GM19468 (cell line): ENCODE results near the gene GABBR2.

ENCODE experiments used
- ATAC-seq: cut with Tn5 transposase; IDR thresholded peaks from one replicate; pipeline ENCODE4 v1.9.1; 2021; ENCODE audit warnings: mild to moderate bottlenecking, moderate library complexity, moderate number of reproducible peaks; ENCODE audit not compliant: unreplicated experiment; ENCODE audit errors: extremely low read depth

Gene GABBR2

DNA sequence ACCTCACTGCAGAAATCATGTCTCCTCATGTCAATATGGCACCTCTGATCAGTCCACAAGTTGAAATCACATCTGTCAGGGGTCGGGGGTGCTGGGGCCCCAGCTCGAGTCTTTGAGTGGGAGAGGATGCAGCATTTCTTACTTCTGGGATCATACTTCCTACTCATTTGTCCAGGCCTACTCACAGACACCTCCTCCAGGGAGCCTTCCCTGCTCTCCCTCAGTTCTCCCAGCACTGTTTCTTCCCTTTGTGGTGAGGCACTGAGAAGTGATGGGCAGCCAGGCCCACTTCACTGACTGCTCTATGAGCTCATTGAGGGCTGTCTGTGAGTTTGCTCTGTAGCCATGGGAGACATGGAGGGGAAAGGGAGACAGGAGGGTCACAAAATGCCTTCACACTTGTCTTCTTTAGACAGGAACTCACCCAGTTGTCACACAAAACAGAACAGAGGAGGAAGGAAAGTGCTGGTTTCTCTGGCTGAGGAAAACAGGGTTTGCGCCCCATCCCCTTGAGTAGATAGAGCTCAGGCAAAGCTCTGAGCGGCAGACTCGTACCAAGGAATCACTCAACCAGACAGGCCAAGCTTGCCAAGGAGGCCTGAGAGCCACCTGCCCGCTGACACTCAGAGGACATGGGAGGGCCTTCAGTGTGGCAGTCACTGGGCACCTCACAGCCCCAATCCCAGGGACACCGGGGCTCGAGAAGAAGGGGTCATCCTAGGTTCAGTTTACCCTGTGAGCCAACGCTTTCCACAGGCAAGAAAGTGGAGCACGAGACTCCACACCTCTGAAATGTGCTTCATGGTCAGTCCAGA, 152.9 kb downstream of the GABBR2 start:
- no peak for ATAC-seq

DNA sequence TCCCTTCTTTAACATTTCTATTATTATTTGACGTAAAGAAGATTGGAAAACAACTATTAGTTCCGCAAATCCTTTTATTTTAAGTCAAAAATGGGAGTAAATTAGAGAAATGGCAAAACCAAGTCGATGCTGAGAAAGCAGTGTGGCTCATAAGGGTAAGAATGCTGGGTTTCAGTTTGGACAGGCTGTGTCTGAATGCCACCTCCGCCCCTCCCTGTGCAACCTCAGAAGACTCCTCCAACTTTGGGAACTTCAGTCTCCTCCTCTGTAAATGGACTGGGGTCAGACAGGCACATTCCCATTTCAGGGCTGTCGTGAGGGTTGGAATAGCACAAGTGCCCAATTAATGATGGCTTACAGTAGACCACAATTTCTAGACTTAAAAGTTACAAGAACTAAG, 154.0 kb downstream of the GABBR2 start:
- no peak for ATAC-seq

DNA sequence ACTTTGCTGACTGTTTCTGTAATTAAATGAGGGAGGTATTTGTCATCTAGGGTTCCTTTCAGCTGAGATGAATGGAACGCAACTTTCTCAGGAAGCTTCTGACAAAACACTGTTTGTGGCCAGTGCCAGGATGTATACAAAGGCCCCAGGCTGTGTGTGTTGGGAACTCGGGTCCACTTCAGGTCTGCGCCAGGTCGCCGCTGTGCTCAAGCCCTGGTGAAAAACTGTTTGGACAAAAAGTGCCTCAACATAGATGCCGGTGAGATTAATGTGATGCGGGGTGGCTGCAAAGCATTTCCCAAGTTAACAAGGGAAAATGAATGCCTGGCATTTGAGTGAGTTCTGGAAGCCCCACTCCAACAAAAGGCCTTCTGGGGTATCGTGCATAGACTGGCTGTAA, 156.4 kb downstream of the GABBR2 start:
- no peak for ATAC-seq

DNA sequence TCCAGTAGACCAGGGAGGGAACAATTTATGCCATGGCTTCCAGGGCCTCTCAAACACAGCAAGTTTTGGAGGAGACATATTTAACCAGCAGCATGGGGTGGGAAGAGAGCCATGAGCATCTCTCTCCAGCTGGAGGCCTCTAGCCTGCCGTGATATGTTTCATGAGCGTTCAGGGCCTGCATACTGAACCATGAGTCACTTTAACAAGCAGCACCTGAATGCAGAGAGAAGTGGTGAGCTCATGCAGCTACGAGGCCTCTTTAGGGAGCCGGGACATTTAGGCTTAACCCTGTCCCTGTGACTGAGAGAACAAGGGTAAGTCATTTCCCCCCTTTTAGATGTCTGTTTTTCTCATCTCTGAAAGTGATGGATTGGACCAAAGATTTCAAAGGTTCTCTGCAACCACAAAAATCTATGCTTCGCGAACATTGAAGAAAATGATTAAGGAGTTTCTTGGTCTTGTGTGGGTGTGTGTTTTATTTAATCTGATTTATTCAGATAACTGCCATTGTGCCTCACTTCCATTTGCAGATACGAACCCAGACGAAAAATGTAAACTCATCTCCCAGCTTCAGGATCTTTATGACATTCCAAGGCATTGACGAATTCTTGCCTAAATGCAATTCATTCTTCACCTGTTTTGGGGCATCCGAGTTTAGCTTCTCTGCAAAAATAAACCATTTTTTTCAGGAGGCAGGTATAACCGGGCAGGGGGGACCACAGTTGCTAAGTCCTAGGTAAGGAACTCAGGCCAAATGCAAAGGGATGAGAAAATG, 157.0 kb downstream of the GABBR2 start:
- no peak for ATAC-seq

DNA sequence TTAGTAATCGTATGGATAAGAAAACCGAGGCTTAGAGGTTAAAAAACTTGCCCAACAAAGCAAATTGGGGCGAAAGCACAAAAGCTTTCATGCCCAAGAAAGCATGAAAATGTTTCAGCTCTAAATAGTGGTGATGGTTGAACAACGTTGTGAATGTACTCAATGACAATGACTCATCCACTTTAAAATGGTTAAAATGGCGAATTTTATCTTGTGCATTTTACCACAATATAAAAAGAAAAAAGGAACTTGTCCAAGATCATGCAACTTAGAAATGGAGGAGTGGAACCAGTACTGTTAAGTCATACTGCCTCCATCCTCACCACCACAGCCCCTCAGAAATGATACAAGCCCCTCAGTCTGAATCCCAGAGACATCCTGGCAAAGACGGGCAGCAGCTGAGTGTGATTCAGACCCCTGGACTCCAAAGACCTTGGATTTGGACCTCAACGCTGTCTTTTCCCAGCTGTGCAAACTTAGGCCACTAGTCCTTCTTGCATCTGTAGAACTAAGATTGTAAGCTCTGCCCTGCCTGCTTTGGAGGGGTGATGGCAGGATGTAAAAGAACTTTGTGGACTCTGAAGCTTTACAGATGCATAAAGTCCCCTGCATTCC, 158.4 kb downstream of the GABBR2 start:
- no peak for ATAC-seq

DNA sequence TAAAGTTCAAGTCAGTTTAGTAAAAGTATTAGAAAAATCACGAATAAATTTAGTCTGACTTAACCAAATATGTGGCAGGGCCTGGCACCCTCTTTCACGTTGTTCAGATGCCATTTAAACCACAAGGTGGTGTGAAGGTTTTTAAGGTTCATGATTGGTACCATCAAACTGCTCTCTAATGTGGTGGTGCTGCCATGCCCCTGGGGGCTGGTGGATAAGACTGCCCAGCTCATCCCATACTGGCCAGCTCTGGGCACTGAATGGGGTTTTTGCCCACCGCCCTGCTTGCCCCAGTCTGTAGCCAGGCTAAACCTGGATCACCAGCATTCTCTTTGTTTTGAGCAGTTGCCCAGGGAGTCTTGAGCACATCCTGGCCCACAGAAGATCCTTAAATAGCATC, 159.3 kb downstream of the GABBR2 start:
- ATAC-seq, result no peak

DNA sequence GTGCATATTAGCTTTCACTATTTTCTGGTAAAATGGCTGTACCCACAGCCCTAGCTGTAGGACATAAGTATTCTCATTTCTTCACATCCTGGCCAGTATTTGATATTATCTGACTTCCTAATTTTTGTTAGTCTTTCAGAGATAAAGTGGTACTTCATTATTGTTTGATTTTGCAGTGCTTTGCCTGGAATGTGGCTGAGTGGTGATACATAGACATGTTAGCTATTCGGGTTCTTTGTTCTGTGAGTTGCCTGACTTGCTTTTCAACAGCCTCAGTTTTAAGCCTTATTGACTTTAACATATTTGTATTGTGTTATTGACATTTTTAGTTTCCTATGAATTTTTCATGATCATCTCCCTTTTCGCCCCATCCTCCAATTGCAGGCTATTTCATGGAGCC, 161.1 kb downstream of the GABBR2 start:
- ATAC-seq, result no peak

DNA sequence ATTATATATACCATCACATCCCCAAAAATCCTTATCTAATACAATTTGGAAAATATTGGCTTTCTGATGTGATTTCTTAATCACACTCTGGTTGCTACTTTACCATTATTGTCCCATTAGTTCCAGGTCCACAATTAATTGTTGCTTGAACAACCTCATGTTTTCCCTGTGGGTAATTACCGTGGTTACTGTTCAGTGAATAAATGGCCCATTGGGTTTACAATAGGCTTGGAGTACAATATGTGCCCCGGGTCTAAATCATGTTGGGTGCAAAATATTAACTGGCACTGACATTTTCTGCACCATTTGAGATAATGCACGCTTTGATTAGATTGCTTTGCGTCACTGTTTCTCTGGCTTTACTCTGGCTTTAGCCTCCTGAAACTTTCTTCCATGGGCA, 163.7 kb downstream of the GABBR2 start:
- no peak for ATAC-seq

DNA sequence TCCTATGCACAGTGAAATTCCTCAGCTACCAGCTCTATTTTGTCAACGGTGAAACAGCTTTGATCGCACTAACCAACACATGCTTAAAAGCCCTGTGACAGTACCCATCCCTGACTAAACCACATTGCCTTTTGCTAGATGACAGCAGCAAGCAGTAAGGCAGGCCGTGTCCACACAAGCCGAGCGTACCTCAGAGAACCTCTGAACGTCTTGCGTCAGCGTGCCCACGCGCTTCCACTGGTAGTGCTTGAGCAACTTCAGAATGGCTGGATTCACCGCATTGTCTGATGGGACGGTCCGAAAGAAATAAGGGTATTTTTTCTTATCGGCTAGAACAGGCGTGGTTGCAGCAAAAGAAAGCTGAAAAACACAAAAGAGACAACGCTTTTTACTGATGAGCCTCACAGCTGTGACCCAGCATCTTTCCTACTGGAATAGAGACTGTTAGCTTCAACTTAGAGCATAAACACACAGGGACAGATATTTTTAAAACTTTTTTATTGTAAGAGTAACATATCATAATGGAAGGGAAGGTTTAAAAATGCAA, 167.0 kb downstream of the GABBR2 start:
- no peak for ATAC-seq

DNA sequence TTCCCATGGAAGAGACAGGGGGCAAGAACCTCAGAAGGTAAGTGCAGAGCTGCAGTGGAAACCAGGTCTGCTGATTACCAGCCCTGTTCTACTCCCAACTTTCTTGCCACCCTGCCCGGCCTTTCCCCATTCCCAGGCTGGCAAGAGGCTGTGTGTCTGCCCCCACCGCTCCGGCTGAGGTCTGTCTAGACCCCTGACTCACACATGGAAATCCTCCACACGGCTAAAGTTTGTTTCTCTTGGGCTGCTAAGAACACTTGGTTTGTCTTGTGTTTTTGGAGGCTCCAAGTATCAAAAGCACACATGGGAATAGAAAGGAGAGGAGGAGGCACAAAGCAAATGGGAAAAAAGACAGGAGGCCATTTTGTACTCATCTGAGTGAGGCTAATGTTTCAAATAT, 168.3 kb downstream of the GABBR2 start:
- ATAC-seq, result no peak

DNA sequence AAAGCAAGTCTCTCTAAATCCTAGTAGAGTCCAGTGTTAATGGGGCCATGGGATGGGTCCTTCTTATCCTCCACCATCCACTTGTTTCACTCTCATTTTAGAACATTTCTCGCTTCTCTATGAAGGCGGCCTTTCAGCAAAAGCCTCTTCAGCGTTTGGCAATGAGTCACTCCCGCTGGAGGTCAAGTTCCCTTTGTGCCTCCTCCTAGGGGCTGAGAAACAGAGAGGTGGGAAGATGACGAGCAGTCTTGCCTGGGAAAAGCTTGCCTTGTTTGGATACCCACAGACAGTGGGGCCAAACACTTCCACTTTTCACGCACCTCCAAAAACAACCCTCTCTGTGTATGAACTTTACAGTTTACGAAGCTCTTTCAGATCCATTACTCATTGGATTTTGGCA, 168.8 kb downstream of the GABBR2 start:
- no peak for ATAC-seq

DNA sequence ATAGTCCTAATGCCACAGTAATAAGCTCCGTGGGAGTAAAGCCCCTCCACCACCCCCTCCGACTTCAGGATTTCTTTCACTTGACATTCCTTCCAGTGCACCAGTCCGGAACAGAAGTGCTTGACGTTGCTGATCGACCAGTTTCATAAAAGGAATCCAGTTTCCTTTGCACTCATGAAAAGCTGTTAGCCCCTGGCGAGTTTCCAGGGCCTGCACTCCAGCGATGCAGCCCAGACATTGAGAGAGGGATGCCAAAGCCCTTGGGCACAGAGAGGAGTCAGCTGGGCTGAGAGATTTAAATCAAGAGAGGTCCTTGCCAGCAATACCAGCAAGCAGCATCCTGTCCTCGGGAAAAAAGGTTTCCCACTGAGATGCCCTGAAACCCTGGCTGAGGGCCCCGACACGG, 170.1 kb downstream of the GABBR2 start:
- no peak for ATAC-seq

DNA sequence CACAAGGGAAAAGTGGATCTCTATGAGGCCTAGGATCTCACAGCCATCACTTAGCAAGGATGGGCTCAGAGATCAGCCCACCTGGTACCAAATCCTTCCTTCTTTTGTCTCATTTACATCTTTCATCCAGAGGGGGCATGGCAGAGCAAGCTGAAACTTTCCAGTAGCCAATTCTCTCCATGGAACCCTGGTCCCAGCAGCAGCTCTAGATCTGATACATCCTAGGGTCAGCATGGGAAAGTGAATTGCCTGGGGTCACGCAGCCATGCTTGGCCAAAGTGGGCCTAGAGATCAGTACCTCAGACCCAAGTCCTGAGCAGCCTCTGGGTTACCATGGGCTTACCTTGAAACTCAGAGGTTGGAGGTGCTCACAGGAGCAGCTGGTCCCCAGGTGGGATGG, 170.5 kb downstream of the GABBR2 start:
- ATAC-seq, result no peak

DNA sequence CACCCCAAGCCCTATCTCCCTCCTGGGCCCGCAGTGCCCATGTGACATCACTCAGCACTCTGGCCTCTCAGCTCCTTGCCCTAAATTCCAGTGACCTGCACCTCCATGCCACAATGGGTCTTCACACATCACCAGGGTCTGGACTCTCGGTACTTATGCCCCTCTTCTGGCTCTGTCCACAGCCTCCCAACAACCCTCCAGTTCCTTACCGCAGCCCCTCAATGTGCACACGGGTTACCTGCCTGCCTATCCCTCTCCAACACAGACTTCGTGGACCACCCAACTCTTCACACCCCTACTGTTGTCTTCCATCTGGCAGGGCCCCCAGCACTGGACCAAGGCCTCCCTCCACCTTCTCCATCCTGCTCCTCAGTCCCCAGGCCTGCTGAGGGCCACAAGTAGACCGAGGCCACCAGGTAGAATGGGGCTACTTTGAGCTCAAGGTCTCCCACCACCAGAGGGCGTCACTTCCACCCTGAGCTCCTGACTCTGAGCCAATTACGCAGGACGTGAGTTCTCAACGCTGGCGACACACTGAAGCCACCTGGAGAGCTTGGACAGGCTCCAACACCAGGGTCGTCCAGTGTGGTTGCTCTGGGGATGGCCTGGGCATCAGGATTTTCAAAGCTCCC, 172.1 kb downstream of the GABBR2 start:
- ATAC-seq, result no peak

DNA sequence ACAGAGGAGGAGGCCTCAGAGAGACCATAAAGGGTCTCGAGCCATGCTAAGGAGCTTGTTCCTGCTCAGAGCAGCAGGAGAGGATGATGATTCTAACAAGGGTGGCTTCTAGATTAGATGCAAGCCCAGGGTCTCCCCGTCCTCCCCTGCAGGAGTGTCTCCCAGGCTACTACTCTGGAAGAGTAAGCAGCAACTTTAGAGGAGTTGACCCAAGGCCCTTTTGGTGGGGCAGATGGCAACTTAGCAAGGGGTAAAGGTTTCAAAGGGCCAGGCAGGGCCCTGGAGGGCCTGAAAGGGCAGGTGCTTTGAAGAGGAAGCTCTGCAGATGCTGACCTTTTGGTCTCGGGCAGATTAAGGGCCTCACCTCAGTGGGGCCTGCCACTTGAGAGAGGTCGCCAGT, 174.9 kb downstream of the GABBR2 start:
- no peak for ATAC-seq

DNA sequence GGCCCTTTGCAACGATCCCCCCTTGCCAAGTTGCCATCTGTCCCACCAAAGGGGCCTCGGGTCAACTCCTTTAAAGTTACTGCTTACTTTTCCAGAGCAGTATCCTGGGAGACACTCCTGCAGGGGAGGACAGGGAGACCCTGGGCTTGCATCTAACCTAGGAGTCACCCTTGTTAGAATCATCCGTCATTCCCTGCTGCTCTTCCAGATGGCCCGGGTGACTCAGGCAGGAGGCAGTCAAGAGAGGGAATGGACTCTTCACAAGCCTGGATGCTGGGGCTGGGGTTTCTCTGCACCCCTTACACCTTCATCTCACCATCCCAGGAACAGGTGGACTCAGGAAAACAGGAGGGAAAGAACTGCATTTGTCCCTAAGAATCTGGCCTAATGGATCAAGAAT, 175.6 kb downstream of the GABBR2 start:
- ATAC-seq, result no peak

DNA sequence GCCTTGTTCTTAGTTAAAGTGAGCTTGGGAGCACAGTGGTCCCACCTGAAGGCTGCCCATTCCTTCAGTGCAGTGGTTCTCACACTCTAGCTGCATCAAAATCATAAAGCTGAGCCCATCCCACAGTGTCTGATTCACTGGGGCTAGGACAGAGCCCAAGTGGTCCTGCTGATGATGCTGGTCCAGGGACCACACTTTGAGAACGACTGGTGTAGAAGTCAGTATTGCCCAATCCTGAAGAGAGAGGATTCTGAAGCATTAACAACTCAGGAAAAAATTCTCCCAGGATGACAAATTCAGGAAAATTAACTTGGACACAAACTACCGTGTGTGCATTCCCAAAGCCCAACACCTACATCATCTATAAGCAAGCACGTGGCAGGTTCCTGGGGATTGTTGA, 176.2 kb downstream of the GABBR2 start:
- no peak for ATAC-seq

DNA sequence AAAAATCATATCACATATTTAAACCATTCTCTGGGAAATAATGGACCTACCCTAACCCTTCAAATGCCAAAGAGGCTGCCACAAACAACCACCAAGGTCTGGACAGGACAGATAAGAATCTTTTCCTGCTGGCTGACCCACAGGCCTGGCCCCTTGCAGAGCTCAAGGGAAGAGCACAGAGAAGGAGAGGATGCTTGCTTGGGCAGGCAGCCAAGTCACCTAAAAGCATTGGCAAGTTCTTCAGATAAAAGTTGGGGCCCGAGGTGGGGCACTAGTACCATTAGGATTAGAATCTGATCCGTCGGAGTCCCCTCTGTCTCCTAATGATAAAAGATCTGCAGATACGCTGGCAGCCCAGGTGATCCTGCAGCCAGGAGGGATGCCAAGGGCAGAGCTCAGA, 176.6 kb downstream of the GABBR2 start:
- ATAC-seq, result no peak

DNA sequence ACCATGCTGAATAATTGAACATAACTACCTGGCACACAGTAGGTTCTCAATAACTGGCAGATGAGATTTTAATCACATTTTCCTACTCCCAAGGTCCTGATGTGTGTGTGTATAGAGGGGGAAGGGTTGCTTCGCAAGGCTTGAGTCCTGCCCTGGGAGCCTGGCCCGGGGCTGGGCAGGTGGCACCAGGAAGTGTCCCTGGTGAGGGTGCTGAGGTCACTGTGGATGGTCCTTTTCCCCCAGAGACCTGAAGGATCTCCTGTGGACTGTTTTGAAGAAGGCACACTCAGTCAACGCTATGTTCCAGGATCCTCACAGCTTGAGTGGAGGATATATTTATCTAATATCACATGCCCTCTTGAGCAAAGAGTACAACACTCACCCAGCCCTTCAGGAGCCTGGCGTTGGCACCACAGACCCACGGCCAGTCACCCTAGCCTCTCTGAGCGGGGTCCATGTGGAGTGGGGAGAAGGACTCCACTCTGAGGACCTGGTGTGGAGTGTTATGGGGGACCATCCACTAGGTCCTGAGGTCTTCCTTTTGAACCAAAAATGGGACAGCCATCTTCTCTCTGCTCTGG, 177.8 kb downstream of the GABBR2 start:
- no peak for ATAC-seq

DNA sequence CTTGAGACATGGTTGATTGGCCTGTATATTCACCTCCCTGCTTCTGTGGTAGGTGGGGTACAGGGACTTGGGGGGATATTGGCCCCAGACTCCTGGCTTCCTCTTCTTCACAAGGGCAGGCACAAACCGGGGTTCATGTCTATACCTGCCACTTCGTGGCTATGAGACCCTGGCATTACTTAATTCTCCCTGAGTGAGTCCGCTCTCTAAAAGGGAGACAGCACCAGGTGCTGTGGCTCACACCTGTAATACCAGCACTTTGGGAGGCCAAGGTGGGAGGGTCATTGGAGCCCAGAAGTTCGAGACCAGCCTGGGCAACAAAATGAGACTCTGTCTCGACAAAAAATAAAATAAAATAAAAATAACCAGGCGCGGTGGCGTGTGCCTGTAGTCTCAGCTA, 178.5 kb downstream of the GABBR2 start:
- ATAC-seq, result no peak
